HEK293 (cell line): ENCODE measurements around the gene DLL1.

Experiments used
- GLI4 ChIP-seq: fragments of 450-650 bp; formaldehyde crosslinking; IDR thresholded peaks from 2 replicates; pipeline ENCODE4 v1.5.1; 2016; ENCODE audit warnings: missing biosample characterization, missing genetic modification characterization
- KLF9 ChIP-seq: fragments of 450-650 bp; formaldehyde crosslinking; IDR thresholded peaks from 2 replicates; pipeline ENCODE4 v1.5.1; 2016; ENCODE audit warnings: missing biosample characterization, missing genetic modification characterization, low read depth
- SCRT1 ChIP-seq: fragments of 450-650 bp; formaldehyde crosslinking; IDR thresholded peaks from 2 replicates; pipeline ENCODE4 v1.5.1; 2016; ENCODE audit warnings: missing biosample characterization, missing genetic modification characterization, borderline replicate concordance
- SETDB1 ChIP-seq: IDR thresholded peaks from one replicate; pipeline ENCODE4 v1.6.1; 2017; ENCODE audit warnings: mild to moderate bottlenecking, low read length, moderate library complexity, mixed read lengths; ENCODE audit not compliant: insufficient read length
- TCF7L2 ChIP-seq: IDR thresholded peaks from 2 replicates; pipeline ENCODE4 v1.6.1; 2011; ENCODE audit warnings: low read depth, mild to moderate bottlenecking, inconsistent platforms, low read length, moderate library complexity, borderline replicate concordance
- ZBTB6 ChIP-seq: fragments of 450-650 bp; formaldehyde crosslinking; IDR thresholded peaks from 2 replicates; pipeline ENCODE4 v1.5.1; 2017; ENCODE audit warnings: missing biosample characterization, missing genetic modification characterization
- ZNF10 ChIP-seq: fragments of 450-650 bp; formaldehyde crosslinking; IDR thresholded peaks from 2 replicates; pipeline ENCODE4 v1.5.1; 2017; ENCODE audit warnings: missing biosample characterization, missing genetic modification characterization
- ZNF114 ChIP-seq: fragments of 450-650 bp; formaldehyde crosslinking; IDR thresholded peaks from 2 replicates; pipeline ENCODE4 v1.5.0; 2017; ENCODE audit warnings: missing biosample characterization, missing genetic modification characterization
- ZNF155 ChIP-seq: fragments of 450-650 bp; formaldehyde crosslinking; IDR thresholded peaks from 2 replicates; pipeline ENCODE4 v1.5.1; 2016; ENCODE audit warnings: missing biosample characterization, missing genetic modification characterization
- ZNF48 ChIP-seq: fragments of 450-650 bp; formaldehyde crosslinking; IDR thresholded peaks from 2 replicates; pipeline ENCODE4 v1.5.1; 2016; ENCODE audit warnings: missing biosample characterization, missing genetic modification characterization
- ZNF518A ChIP-seq: fragments of 450-650 bp; formaldehyde crosslinking; conservative IDR thresholded peaks from 2 replicates; pipeline ENCODE4 v1.5.1; 2016; ENCODE audit warnings: low read depth, missing biosample characterization, missing genetic modification characterization
- ZNF530 ChIP-seq: fragments of 450-650 bp; formaldehyde crosslinking; IDR thresholded peaks from 2 replicates; pipeline ENCODE4 v1.5.1; 2016; ENCODE audit warnings: low read depth, missing biosample characterization, missing genetic modification characterization
- ZNF544 ChIP-seq: fragments of 450-650 bp; formaldehyde crosslinking; IDR thresholded peaks from 2 replicates; pipeline ENCODE4 v1.5.0; 2017; ENCODE audit warnings: missing biosample characterization, missing genetic modification characterization
- ZNF549 ChIP-seq: fragments of 450-650 bp; IDR thresholded peaks from 2 replicates; pipeline ENCODE4 v1.5.1; 2018; ENCODE audit warnings: missing biosample characterization, missing genetic modification characterization, mild to moderate bottlenecking, inconsistent platforms, moderate library complexity
- ZNF555 ChIP-seq: fragments of 450-650 bp; formaldehyde crosslinking; conservative IDR thresholded peaks from 2 replicates; pipeline ENCODE4 v1.5.1; 2017; ENCODE audit warnings: missing biosample characterization, mild to moderate bottlenecking, missing genetic modification characterization, inconsistent platforms
- ZNF560 ChIP-seq: fragments of 450-650 bp; formaldehyde crosslinking; IDR thresholded peaks from 2 replicates; pipeline ENCODE4 v1.5.1; 2017; ENCODE audit warnings: missing biosample characterization, missing genetic modification characterization, borderline replicate concordance
- ZNF629 ChIP-seq: fragments of 450-650 bp; formaldehyde crosslinking; IDR thresholded peaks from 2 replicates; pipeline ENCODE4 v1.5.1; 2017; ENCODE audit warnings: missing biosample characterization, missing genetic modification characterization
- ZNF639 ChIP-seq: fragments of 450-650 bp; formaldehyde crosslinking; IDR thresholded peaks from 2 replicates; pipeline ENCODE4 v1.5.1; 2016; ENCODE audit warnings: missing biosample characterization, missing genetic modification characterization
- ZNF658 ChIP-seq: fragments of 450-650 bp; formaldehyde crosslinking; IDR thresholded peaks from 2 replicates; pipeline ENCODE4; 2016; ENCODE audit warnings: missing biosample characterization, missing genetic modification characterization
- ZNF670 ChIP-seq: fragments of 450-650 bp; formaldehyde crosslinking; IDR thresholded peaks from 2 replicates; pipeline ENCODE4 v1.5.1; 2016; ENCODE audit warnings: missing biosample characterization, missing genetic modification characterization, low read depth
- ZNF776 ChIP-seq: fragments of 450-650 bp; formaldehyde crosslinking; IDR thresholded peaks from 2 replicates; pipeline ENCODE4 v1.5.0; 2017; ENCODE audit warnings: missing biosample characterization, missing genetic modification characterization, borderline replicate concordance
- ZNF777 ChIP-seq: fragments of 450-650 bp; formaldehyde crosslinking; IDR thresholded peaks from 2 replicates; pipeline ENCODE4 v1.5.1; 2017; ENCODE audit warnings: missing biosample characterization, missing genetic modification characterization, borderline replicate concordance
- ZNF785 ChIP-seq: fragments of 450-650 bp; formaldehyde crosslinking; IDR thresholded peaks from 2 replicates; pipeline ENCODE4 v1.5.1; 2016; ENCODE audit warnings: missing biosample characterization, missing genetic modification characterization
- ZNF843 ChIP-seq: fragments of 450-650 bp; formaldehyde crosslinking; IDR thresholded peaks from 2 replicates; pipeline ENCODE4 v1.5.1; 2016; ENCODE audit warnings: missing biosample characterization, missing genetic modification characterization
- ZSCAN16 ChIP-seq: fragments of 450-650 bp; formaldehyde crosslinking; IDR thresholded peaks from 2 replicates; pipeline ENCODE4 v1.5.1; 2016; ENCODE audit warnings: missing biosample characterization, missing genetic modification characterization
- TF ChIP-seq, protein P1 (sequence below): fragments of 450-650 bp; formaldehyde crosslinking; IDR thresholded peaks from 2 replicates; pipeline ENCODE4 v1.5.1; 2016; ENCODE audit warnings: missing biosample characterization, missing genetic modification characterization
- TF ChIP-seq, protein P2 (sequence below): fragments of 450-650 bp; formaldehyde crosslinking; IDR thresholded peaks from 2 replicates; pipeline ENCODE4 v1.5.1; 2016; ENCODE audit warnings: missing biosample characterization, missing genetic modification characterization

DLL1 gene

DNA sequence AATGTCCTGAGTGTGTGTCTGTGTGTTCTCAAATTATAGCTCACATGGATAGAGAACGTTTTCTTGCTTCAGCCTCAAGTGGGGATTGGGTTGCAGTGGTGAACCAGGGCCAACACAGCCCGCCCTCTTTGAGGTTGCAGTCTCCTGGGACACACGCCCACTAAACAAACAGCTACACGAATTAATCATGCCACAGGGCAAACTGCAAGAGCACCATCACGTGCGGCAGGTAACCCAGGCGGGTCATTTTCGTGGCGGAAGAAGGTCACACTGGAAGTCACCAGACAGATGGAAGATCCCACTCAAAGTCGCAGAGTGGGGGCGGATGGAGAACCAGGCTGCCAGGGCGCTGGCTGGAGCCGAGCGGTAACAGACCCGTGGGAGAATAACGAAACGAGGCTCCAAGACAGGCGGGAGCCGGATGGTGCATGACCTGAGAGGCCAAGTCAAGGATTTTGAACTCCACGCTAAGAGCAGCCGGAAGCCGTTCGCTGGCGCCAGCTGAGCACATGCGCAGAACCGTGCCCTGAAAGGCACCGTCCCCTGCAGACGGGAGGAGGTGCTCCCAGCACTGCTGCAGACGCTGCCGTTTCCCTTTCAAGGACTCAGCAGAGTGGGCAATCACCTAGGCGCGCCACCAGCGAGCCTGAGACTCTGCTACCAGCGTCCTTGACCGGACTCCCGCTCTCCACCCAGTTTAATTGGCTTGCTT is 10.7 kb downstream of the DLL1 start (continued):
- 0 out of 2 replicates have a peak, but pooled peaks have one; percentile 31 for TF ChIP-seq GLI4 (tag by site-specific recombination)
- TF ChIP-seq ZNF544, result no peak
- no peak for TF ChIP-seq ZNF10 (tag by site-specific recombination)
- TF ChIP-seq ZNF785 (tag by site-specific recombination), result no peak
- TF ChIP-seq ZNF555, result no peak
- no peak for TF ChIP-seq SCRT1
- no peak for TF ChIP-seq ZNF155 (tag by site-specific recombination)
- no peak for TF ChIP-seq ZNF530 (tag by site-specific recombination)
- TF ChIP-seq ZNF549 (tag by site-specific recombination), result no peak
- TF ChIP-seq KLF9 (tag by site-specific recombination), result peak; percentile 79
- no peak for TF ChIP-seq ZNF658 (tag by site-specific recombination)
- no peak for TF ChIP-seq ZBTB6
- TF ChIP-seq ZNF48 (tag by site-specific recombination), result no peak
- TF ChIP-seq ZNF843, result peak; percentile 49; the same call in 1 of the 2 replicates
- no peak for TF ChIP-seq ZNF777 (tag by site-specific recombination)
- TF ChIP-seq ZNF670 (tag by site-specific recombination), result no peak
- TF ChIP-seq, protein P1, sequence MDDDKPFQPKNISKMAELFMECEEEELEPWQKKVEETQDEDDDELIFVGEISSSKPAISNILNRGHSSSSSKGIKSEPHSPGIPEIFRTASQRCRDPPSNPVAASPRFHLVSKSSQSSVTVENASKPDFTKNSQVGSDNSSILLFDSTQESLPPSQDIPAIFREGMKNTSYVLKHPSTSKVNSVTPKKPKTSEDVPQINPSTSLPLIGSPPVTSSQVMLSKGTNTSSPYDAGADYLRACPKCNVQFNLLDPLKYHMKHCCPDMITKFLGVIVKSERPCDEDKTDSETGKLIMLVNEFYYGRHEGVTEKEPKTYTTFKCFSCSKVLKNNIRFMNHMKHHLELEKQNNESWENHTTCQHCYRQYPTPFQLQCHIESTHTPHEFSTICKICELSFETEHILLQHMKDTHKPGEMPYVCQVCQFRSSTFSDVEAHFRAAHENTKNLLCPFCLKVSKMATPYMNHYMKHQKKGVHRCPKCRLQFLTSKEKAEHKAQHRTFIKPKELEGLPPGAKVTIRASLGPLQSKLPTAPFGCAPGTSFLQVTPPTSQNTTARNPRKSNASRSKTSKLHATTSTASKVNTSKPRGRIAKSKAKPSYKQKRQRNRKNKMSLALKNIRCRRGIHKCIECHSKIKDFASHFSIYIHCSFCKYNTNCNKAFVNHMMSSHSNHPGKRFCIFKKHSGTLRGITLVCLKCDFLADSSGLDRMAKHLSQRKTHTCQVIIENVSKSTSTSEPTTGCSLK (tag by site-specific recombination), result no peak
- peak; percentile 46; the same call in 1 of the 2 replicates for TF ChIP-seq ZNF518A (tag by site-specific recombination)
- no peak for TF ChIP-seq TCF7L2
- peak; percentile 62 for TF ChIP-seq SETDB1
- TF ChIP-seq ZNF560, result no peak
- TF ChIP-seq, protein P2, sequence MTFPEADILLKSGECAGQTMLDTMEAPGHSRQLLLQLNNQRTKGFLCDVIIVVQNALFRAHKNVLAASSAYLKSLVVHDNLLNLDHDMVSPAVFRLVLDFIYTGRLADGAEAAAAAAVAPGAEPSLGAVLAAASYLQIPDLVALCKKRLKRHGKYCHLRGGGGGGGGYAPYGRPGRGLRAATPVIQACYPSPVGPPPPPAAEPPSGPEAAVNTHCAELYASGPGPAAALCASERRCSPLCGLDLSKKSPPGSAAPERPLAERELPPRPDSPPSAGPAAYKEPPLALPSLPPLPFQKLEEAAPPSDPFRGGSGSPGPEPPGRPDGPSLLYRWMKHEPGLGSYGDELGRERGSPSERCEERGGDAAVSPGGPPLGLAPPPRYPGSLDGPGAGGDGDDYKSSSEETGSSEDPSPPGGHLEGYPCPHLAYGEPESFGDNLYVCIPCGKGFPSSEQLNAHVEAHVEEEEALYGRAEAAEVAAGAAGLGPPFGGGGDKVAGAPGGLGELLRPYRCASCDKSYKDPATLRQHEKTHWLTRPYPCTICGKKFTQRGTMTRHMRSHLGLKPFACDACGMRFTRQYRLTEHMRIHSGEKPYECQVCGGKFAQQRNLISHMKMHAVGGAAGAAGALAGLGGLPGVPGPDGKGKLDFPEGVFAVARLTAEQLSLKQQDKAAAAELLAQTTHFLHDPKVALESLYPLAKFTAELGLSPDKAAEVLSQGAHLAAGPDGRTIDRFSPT, result peak; percentile 47; the same call in 1 of the 2 replicates
- TF ChIP-seq ZSCAN16 (tag by site-specific recombination), result no peak
- TF ChIP-seq ZNF639 (tag by site-specific recombination), result no peak
- TF ChIP-seq ZNF629 (tag by site-specific recombination), result peak; percentile 44; the same call in 1 of the 2 replicates
- TF ChIP-seq ZNF114 (tag by site-specific recombination), result no peak
- no peak for TF ChIP-seq ZNF776 (tag by site-specific recombination)
